K562 (cell line): Measurements from ENCODE around the gene PKDCC. TPM values are rescaled to one million over a fixed set of nuclear protein-coding genes. Genes with fewer than 3 reads are reported as not detected.

Source experiments
- ATAC-seq: fragments of 200-7000 bp; cut with Tn5 transposase; 3 replicates; pipeline ENCODE4 v1.9.1; 2020; ENCODE audit warnings: moderate library complexity
- BruUV-seq: library from RNA; stranded (reverse); fragments of 400-500 nt; replicated peaks from 2 replicates; lab custom pipeline; 2021; lab: Mats Ljungman, UMichigan
- CTCF ChIA-PET: fragments of 300-600 bp; formaldehyde crosslinking; extraction: SDS; loops from one replicate; lab custom pipeline; 2021; ENCODE audit warnings: low intra/inter-chr PET ratio; lab: Yijun Ruan, JAX
- POLR2A ChIA-PET: fragments of 300-600, 350-650 bp; sonication (Branson Sonifier 250); formaldehyde crosslinking; extraction: SDS; loops from one replicate; lab custom pipeline; 2021; ENCODE audit warnings: antibody characterized with exemption, inconsistent platforms; lab: Yijun Ruan, JAX
- DNase-seq, 4 experiments: peaks; one replicate each; pipeline versions ENCODE4 v3.0.0 to v3.0.0-alpha.2; 2011 to 2018; ENCODE audit warnings: low spot score in 3 of 4, mixed read lengths in 3 of 4; ENCODE audit errors: extremely low read depth in 1 of 4
- FAIRE-seq: peaks from 2 replicates; lab custom pipeline; 2011; peaks lifted over from hg19 to GRCh38; lab: Jason Lieb, UNC
- H2AFZ ChIP-seq: 2 replicates; pipeline ENCODE4 v1.6.0; 2011; ENCODE audit warnings: low read depth, low read length, control low read depth, inconsistent platforms
- H3K27ac ChIP-seq: fragments of 200-600 bp; 3 replicates; pipeline ENCODE4 v1.8.0; 2011; ENCODE audit warnings: low read depth, mild to moderate bottlenecking, control low read depth, inconsistent platforms, low read length, moderate library complexity, mixed read lengths; ENCODE audit errors: extremely low read depth
- H3K27me3 ChIP-seq, 2 experiments: fragments of 300-600 bp in 1 of 2; 2 replicates in 1 of 2; 3 replicates in 1 of 2; pipeline versions ENCODE4 v1.6.0 to v1.8.0; 2011; ENCODE audit warnings: inconsistent platforms in 2 of 2, low read length in 2 of 2, mild to moderate bottlenecking in 1 of 2, mixed read lengths in 1 of 2, moderate library complexity in 1 of 2; ENCODE audit not compliant: control insufficient read depth in 2 of 2, insufficient read depth in 2 of 2
- H3K36me3 ChIP-seq: fragments of 300-600 bp; 3 replicates; pipeline ENCODE4 v1.8.0; 2011; ENCODE audit warnings: mild to moderate bottlenecking, low read length, inconsistent platforms; ENCODE audit not compliant: control insufficient read depth, insufficient read depth
- H3K4me1 ChIP-seq, 2 experiments: fragments of 200-600 bp in 1 of 2; replicated peaks in 1 of 2; 2 replicates in 1 of 2; 3 replicates in 1 of 2; pipeline versions ENCODE4 v1.5.1 to v1.8.0; 2011; ENCODE audit warnings: inconsistent platforms in 2 of 2, low read length in 2 of 2, mild to moderate bottlenecking in 1 of 2, mixed read lengths in 1 of 2, moderate library complexity in 1 of 2; ENCODE audit not compliant: control insufficient read depth in 2 of 2, insufficient read depth in 2 of 2
- H3K4me2 ChIP-seq: 2 replicates; pipeline ENCODE4 v1.6.1; 2011; ENCODE audit warnings: low read length, control low read depth, inconsistent platforms, mixed read lengths; ENCODE audit not compliant: insufficient read depth
- H3K4me3 ChIP-seq: fragments of 200-600 bp; sonication (generic), shearing (Covaris generic); 2 replicates; pipeline ENCODE4 v1.5.1; 2016; ENCODE audit warnings: control low read depth, inconsistent platforms
- H3K79me2 ChIP-seq: fragments of 200-600 bp; 3 replicates; pipeline ENCODE4 v1.8.0; 2011; ENCODE audit warnings: low read length, inconsistent platforms; ENCODE audit not compliant: control insufficient read depth, insufficient read depth
- H3K9ac ChIP-seq, 2 experiments: 2 replicates each; pipeline versions ENCODE4 v1.6.0 to v1.6.1; 2011; ENCODE audit warnings: low read depth in 2 of 2, low read length in 2 of 2, control low read depth in 1 of 2, inconsistent platforms in 1 of 2, mild to moderate bottlenecking in 1 of 2, mixed read lengths in 1 of 2; ENCODE audit not compliant: insufficient read depth in 1 of 2
- H3K9me1 ChIP-seq: one replicate; pipeline ENCODE4 v1.6.0; 2011; ENCODE audit warnings: inconsistent platforms, mild to moderate bottlenecking, low read length, moderate library complexity; ENCODE audit not compliant: control insufficient read depth, insufficient read depth
- H3K9me3 ChIP-seq: replicated peaks from 2 replicates; pipeline ENCODE4 v1.5.1; 2011; ENCODE audit warnings: low read depth, low read length, inconsistent platforms; ENCODE audit not compliant: control insufficient read depth, insufficient read depth
- H4K20me1 ChIP-seq: replicated peaks from 2 replicates; pipeline ENCODE4 v1.6.1; 2011; ENCODE audit warnings: low read length, inconsistent platforms, mixed read lengths; ENCODE audit not compliant: control insufficient read depth, insufficient read depth
- HNRNPH1 ChIP-seq: fragments of 200-400 bp; formaldehyde crosslinking; optimal IDR thresholded peaks from 2 replicates; pipeline ENCODE3; 2017; ENCODE audit warnings: low read depth, mild to moderate bottlenecking, low read length, moderate library complexity
- HNRNPL ChIP-seq: fragments of 200-400 bp; formaldehyde crosslinking; IDR thresholded peaks from 2 replicates; pipeline ENCODE4 v1.6.1; 2017; ENCODE audit warnings: low read depth, mild to moderate bottlenecking, low read length
- WGBS: fragments of 100-300 bp; shearing (Covaris generic); methylation state at CpG from one replicate; pipeline ENCODE4 v1.1.6; 2016; ENCODE audit warnings: low coverage, mixed read lengths; ENCODE audit not compliant: insufficient coverage; ENCODE audit errors: missing lambda C conversion rate; 5-methylcytosine and 5-hydroxymethylcytosine counted together
- in situ Hi-C: fragments of 300-500 bp; cut with MboI; formaldehyde crosslinking; loops from 4 replicates; pipeline ENCODE4 v1.15.0; 2018; ENCODE audit warnings: inconsistent platforms, mixed read lengths
- intact Hi-C: fragments of 100-400 bp; cut with micrococcal nuclease; formaldehyde crosslinking; loops from 2 replicates; pipeline ENCODE4 v1.14.2; 2022
- polyA plus RNA-seq, 8 experiments: library from polyadenylated mRNA; depleted of rRNA in 4 of 8; stranded (reverse) in 5 of 8; unstranded in 3 of 8; fragments of >200 nt; fragmentation: Nextera tagmentation in 2 of 8; fragmentation: Illumina TruSeq in 1 of 8; extraction: Ambion mirVana in 2 of 8; extraction: Trizol in 1 of 8; gene quantifications; 2 replicates each; pipeline versions ENCODE4 v1.2.1 to v1.2.3, GENCODE V29; 2011 to 2014; ENCODE audit warnings: inconsistent platforms in 1 of 8, missing spikeins in 1 of 8
- total RNA-seq, 7 experiments: library from RNA; depleted of rRNA in 6 of 7; stranded (reverse); fragments of >200 nt in 6 of 7; fragmentation: Illumina TruSeq in 2 of 7; extraction: Trizol in 2 of 7; gene quantifications; 2 replicates each; pipeline versions ENCODE4 v1.2.1 to v1.2.3, GENCODE V29; 2011 to 2021; ENCODE audit warnings: low replicate concordance in 1 of 7
- TF ChIP-seq, protein P1 (sequence below): fragments of 450-650 bp; IDR thresholded peaks from 2 replicates; pipeline ENCODE4 v1.6.1; 2016; ENCODE audit warnings: mild to moderate bottlenecking
- TF ChIP-seq, protein P2 (sequence below): sonication (generic); formaldehyde crosslinking; IDR thresholded peaks from 2 replicates; pipeline ENCODE4 v1.8.1; 2022; ENCODE audit warnings: missing genetic modification reagents
- TF ChIP-seq, protein P3 (sequence below): fragments of 250-450 bp; sonication (Bioruptor Pico); IDR thresholded peaks from 2 replicates; pipeline ENCODE4 v1.4.0; 2020; ENCODE audit warnings: mild to moderate bottlenecking

PKDCC gene
- total and polyA plus RNA-seq, 9 of the 15 experiments (the other 6 are each of a cell fraction or from before 2014, with no cell fraction given): 0.62 to 14.8 (median 1.3) TPM; not detected in 2

- TF ChIP-seq, protein P1, sequence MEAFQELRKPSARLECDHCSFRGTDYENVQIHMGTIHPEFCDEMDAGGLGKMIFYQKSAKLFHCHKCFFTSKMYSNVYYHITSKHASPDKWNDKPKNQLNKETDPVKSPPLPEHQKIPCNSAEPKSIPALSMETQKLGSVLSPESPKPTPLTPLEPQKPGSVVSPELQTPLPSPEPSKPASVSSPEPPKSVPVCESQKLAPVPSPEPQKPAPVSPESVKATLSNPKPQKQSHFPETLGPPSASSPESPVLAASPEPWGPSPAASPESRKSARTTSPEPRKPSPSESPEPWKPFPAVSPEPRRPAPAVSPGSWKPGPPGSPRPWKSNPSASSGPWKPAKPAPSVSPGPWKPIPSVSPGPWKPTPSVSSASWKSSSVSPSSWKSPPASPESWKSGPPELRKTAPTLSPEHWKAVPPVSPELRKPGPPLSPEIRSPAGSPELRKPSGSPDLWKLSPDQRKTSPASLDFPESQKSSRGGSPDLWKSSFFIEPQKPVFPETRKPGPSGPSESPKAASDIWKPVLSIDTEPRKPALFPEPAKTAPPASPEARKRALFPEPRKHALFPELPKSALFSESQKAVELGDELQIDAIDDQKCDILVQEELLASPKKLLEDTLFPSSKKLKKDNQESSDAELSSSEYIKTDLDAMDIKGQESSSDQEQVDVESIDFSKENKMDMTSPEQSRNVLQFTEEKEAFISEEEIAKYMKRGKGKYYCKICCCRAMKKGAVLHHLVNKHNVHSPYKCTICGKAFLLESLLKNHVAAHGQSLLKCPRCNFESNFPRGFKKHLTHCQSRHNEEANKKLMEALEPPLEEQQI: no peak
Observed at GRCh38 chr2:42025151-42025582, 22.7 kb upstream of the PKDCC start (continued).

- CTCF ChIA-PET: no interaction called here
- H3K9ac ChIP-seq: no peak overlapping the region
- FAIRE-seq (no peak), ATAC-seq (no peak), DNase-seq (no peak)
- H3K4me2 ChIP-seq: no peak overlapping the region
- H3K9me3 ChIP-seq: no peaks in the 10 kb centered on the region
- H3K4me3 ChIP-seq: no peak overlapping the region
- intact Hi-C loops: no loop called here
- H3K79me2 ChIP-seq: no peaks in the 10 kb centered on the region
- H2AFZ ChIP-seq: no peak overlapping the region
- H3K36me3 ChIP-seq: no peaks in the 10 kb centered on the region
- in situ Hi-C loops: no loop called here
- H4K20me1 ChIP-seq: peaks cover 4% of the 10 kb centered on the region; the same call in 1 of the 2 replicates
- TF ChIP-seq, protein P2, sequence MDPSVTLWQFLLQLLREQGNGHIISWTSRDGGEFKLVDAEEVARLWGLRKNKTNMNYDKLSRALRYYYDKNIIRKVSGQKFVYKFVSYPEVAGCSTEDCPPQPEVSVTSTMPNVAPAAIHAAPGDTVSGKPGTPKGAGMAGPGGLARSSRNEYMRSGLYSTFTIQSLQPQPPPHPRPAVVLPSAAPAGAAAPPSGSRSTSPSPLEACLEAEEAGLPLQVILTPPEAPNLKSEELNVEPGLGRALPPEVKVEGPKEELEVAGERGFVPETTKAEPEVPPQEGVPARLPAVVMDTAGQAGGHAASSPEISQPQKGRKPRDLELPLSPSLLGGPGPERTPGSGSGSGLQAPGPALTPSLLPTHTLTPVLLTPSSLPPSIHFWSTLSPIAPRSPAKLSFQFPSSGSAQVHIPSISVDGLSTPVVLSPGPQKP (CRISPR knock-in tag): no peak
- no peak for TF ChIP-seq HNRNPL
- TF ChIP-seq HNRNPH1: no peak
- TF ChIP-seq, protein P3, sequence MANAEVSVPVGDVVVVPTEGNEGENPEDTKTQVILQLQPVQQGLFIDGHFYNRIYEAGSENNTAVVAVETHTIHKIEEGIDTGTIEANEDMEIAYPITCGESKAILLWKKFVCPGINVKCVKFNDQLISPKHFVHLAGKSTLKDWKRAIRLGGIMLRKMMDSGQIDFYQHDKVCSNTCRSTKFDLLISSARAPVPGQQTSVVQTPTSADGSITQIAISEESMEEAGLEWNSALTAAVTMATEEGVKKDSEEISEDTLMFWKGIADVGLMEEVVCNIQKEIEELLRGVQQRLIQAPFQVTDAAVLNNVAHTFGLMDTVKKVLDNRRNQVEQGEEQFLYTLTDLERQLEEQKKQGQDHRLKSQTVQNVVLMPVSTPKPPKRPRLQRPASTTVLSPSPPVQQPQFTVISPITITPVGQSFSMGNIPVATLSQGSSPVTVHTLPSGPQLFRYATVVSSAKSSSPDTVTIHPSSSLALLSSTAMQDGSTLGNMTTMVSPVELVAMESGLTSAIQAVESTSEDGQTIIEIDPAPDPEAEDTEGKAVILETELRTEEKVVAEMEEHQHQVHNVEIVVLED (CRISPR knock-in tag): no peak
- no peaks in the 10 kb centered on the region for H3K9me1 ChIP-seq
- peaks cover 17 to 42% of the 10 kb centered on the region in 2 experiments; a peak in 4 of 5 replicates for H3K27me3 ChIP-seq
- WGBS: 2% methylated on average over 5 of the region's 5 CpGs
- no peaks in the 10 kb centered on the region for H3K4me1 ChIP-seq
- no TSS peak for BruUV-seq
- no peak overlapping the region for H3K27ac ChIP-seq
- POLR2A ChIA-PET: no interaction called here
Observed at GRCh38 chr2:42026272-42026671, 21.5 kb upstream of the PKDCC start.
